Frontal cortex (tissue), 4 donors: ENCODE measurements around the gene CBFB. TPM values are rescaled to one million over a fixed set of nuclear protein-coding genes. Genes with fewer than 3 reads are reported as not detected.

Experiments used
- DNase-seq, 2 donors: peaks; one replicate each; pipeline ENCODE4 v3.0.0; 2012; ENCODE audit warnings: low spot score in 2 of 2
- FAIRE-seq: peaks from 2 replicates; lab custom pipeline; 2012; peaks lifted over from hg19 to GRCh38; lab: Jason Lieb, UNC
- total RNA-seq: library from RNA; depleted of rRNA; stranded (reverse); fragments of >200 nt; gene quantifications from one replicate; pipeline ENCODE4 v1.2.3, GENCODE V29; 2014
- donor health status: control.
- donor health status: control.
- donor health status: control.

Gene CBFB
- total RNA-seq, 1 donor from 2014 or later, result 55.0 TPM

DNA sequence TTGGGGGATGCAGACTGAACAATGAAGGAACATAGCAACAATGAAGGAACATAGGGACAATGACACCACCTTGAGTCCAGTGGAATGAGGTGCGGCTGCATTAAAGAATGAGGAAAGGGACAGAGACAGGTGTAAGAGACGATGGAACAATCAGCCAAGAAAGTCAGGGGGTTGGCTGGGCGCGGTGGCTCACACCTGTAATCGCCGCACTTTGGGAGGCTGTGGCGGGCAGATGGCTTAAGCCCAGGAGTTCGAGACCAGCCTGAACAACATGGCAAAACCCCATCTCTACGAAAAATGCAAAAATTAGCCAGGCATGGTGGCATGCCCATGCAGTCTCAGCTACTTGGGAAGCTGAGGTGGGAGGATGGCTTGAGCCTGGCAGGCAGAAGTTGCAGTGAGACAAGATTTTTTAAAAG lies 13.6 kb upstream of the CBFB start:
- FAIRE-seq, result no peak
- no peak for DNase-seq

DNA sequence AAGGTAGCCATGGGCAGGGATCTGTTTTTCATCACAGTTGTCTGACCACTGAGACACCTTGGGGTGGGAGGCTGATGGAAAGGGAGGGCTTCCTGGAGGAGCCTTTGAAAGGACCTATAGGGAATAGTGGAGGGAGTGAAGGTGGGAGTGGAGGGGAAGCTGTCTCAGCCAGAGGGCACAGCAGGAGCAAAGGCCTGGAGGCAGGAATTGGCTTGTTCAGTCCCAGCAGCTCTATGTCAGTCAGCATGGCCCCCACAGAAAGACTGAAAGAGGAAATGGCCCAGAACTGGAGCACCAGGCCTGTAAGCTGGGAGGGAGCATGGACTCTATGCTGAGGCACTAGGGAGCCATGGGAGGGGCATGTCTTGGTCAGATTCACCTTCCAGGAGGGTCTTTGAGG lies 12.8 kb upstream of the CBFB start:
- no peak for DNase-seq
- FAIRE-seq, result no peak

GRCh38 chr16:67016681-67017420 lies 12.1 kb upstream of the CBFB start:
- no peak for FAIRE-seq
- no peak for DNase-seq

GRCh38 chr16:67017421-67017750 lies 11.6 kb upstream of the CBFB start:
- DNase-seq, result no peak

DNA sequence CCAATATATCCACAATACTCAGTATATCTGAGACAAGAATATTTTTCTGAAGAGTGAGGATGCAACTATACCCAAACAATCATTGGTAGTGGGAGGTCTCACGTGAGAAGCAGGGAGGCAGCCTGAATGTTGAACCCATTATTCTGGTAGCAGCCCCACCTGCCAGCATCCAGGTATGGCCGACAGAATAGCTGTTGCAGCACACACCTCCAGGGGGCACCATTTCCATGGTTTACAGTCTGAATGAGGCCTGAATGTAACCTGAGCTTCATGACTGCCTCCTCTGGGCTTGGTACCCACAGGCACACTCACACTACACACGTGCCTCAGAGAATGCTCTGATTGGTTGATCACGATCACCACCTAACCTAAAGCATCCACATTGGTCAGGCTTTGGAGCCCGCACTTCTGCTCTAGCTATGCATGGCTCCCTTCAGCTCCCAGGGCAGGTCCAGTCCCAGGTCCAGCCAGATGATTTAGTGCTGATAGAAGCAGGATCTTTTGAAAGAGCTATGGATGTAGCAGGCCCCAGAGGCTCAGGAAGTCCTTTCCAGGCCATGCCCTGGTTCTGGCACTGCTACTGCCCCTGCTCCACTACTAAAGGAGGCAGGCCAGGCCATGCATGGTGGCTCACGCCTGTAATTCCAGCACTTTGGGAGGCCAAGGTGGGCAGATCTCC lies 11.0 kb upstream of the CBFB start:
- DNase-seq (no peak), FAIRE-seq (no peak)

More at GRCh38 chr16:67017421-67017750, 11.6 kb upstream of the CBFB start:
- no peak for FAIRE-seq

DNA sequence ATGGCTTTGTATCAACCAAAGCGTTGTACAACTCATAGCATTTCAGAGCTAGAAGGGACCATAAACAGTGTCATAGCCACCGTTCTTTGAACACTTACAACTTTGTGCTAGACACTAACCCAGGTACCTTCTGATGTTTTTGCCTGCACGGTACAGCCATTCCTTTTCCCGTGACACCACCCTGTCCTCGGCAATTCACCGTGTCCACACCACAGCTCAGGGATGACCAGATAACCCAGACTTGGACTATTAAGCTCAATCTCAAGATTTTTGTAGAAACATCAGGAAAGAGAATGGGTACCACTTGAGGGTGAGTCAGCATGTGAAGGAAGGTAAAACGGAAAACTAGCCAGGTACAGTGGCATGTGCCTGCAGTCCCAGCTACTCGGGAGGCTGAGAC lies 9.8 kb upstream of the CBFB start:
- DNase-seq (no peak), FAIRE-seq (no peak)

DNA sequence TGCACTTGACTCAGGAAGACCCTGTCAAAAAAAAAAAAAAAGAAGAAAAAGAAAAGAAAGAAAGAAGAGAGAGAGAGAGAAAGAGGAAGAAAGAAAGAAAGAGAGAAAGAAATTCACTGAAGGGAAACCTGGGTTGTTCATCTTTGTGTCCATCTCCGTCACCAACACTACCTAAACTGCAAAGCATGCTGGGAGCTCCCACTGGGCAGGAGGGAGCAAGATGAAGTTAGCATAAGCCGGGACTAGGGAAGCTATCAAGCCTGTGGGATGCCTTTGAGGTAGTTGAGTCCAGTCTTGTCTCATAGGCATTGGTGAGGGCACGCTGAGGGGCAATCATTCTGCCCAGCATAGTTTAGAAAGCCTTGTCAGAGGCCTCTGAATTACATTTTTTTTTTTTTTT lies 7.6 kb upstream of the CBFB start:
- FAIRE-seq (no peak), DNase-seq (no peak)

DNA sequence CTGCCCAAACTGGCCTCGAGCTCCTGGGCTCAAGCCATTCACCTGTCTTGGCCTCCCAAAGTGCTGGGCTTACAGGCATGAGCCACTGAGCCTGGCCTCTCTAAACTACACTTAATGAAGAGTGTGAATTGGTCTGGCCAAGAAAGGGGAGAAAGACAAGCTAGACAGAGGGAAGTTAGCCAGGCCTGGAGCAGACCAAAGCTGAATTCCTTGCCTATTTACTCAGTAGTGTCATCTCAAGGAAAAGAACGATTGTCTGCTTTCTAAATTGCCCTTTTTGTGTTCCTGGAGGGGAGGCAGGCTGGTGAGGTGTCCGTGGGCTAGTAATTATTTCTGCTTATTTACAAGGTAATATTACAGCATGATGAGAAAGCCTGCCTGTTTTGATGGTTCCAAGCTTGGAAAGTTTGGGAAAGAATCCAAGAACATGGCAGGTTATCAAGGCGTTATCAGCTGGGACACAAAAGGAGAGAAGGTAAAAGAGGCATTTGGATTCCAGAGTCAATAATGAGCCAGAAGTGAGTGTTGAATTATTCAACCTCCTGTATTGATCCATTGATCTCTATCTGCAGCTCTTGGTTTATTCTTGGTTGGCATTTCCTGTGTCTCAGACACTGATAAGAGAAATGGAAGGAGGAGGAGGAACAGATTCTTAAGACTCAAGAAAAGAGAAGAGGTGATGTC lies 6.3 kb upstream of the CBFB start:
- no peak for FAIRE-seq
- DNase-seq, result no peak

- FAIRE-seq (no peak), DNase-seq (no peak)
Measured at GRCh38 chr16:67023689-67024088, 5.3 kb upstream of the CBFB start.

GRCh38 chr16:67024384-67025209 lies 4.4 kb upstream of the CBFB start:
- DNase-seq, result no peak

DNA sequence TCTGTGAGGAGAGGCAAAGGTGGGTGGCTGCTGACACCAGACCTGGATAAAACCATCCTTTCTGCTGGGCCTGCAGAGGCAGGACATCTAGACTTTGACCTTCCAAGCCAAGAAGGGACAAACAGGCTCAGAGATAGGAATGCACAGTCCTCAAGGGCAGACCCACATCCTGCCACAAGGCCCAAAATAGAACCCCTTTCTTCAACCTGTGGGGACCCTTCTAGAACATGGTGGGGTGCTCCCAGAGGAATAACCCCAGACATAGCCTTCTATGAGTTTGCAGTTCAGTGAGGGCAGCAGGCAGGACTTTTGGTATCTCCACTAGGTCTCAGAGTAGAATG lies 3.8 kb upstream of the CBFB start:
- FAIRE-seq (no peak), DNase-seq (no peak)

More at GRCh38 chr16:67024384-67025209, 4.4 kb upstream of the CBFB start:
- no peak for FAIRE-seq

- no peak for DNase-seq
- no peak for FAIRE-seq
Measured at GRCh38 chr16:67026570-67026969, 2.4 kb upstream of the CBFB start.

DNA sequence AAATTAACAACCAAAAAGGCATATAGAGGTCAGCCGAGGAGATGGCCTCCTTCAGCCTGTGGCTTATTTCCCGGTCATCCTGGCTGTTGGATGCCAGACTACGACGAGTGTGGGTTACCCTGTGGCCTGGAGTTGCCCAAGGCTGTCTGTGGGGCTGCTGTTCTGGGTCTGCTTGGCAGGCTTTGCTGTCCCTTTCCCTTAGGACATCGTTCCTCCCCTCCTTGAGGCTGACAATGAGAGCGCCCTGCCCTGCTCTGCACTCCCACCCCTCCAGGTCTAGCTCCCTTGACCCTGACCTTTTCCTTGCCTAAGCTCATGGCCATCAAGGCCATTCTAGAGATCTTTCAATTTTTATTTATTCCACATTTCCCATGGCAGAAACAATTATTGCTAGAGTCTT lies 1.9 kb upstream of the CBFB start:
- FAIRE-seq (no peak), DNase-seq (no peak)

- no peak for DNase-seq
- FAIRE-seq, result no peak
Measured at GRCh38 chr16:67028167-67028695, 718 bp upstream of the CBFB start.

GRCh38 chr16:67029254-67030096 lies 526 bp downstream of the CBFB start:
- FAIRE-seq, result no peak
- DNase-seq, result peak; percentile 69 to 72

DNA sequence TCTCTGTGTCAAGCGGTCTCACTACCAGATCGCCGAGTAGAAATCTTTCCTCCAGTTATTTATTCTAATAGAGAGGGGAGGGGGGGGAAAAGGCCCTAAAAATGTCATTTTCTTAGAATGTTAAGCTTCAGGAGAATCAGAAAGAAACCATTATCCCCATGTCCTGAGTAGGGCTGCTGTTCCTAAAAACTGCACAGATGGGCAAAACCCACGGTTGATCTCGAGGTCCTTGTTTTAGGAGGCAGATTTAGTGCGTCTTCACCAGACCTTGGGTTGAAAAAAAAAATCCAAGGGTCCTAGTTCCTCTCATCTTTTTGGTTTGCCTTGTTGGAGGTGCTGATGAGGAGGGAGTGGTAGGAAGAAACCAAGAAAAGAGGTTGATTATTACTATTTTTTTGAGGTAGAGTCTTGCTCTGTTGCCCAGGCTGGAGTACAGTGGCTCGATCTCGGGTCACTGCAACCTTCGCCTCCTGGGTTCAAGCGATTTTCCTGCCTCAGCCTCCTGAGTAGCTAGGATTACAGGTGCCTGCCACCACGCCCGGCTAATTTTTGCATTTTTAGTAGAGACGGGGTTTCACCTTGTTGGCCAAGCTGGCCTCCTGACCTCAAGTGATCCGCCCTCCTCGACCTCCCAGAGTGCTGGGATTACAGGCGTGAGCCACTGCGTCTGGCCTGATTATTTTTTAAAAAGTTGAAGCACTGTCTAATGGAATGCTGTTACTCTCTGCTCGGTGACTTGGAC lies 1.4 kb downstream of the CBFB start:
- DNase-seq, result no peak
- FAIRE-seq, result no peak

- FAIRE-seq (no peak), DNase-seq (no peak)
Measured at GRCh38 chr16:67034487-67034886, 5.5 kb downstream of the CBFB start.

DNA sequence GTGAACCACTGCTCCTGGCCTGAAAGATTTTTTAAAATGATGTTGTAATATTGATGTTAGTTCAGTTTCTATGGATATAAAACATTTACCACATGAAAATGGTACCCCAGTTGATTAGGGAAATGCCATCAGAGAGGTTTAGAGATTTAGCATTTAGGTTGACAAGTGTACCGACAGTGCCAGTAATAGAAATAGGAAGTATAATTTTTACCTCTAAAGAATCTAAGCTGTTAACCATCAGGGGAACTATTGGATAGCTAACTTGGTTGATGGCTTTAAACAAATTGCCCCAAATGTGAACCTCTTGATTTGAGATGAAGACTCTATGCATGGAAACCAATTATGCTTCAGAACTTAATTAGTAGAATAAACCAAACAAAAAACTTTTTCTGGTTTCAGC lies 6.4 kb downstream of the CBFB start:
- FAIRE-seq (no peak), DNase-seq (no peak)

DNA sequence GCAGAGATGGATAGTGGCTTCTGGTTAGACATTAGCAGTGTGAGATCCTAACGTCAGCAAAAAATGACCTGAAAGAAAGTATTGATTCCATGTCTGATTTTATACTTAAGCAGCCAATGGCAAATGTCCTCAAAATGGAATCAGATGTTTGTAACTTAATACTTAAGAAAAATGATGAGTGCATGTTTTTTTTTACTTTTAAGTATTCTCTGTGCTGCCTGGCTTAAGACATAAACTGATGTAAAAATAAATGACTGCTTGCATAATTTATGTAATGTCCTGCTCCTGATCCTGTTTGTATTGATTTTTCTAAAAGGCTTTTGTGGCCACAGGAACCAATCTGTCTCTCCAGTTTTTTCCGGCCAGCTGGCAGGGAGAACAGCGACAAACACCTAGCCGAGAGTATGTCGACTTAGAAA lies 7.4 kb downstream of the CBFB start:
- FAIRE-seq (no peak), DNase-seq (no peak)
